Putamen (tissue), 1 donor: ENCODE measurements around the gene VTA1.

Source experiments
- DNase-seq: peaks from one replicate; pipeline ENCODE4 v3.0.0-alpha.2; 2016; ENCODE audit warnings: low spot score

VTA1 gene

GRCh38 chr6:142266060-142266459, 119.0 kb downstream of the VTA1 start:
- no peak for DNase-seq

GRCh38 chr6:142271476-142271875, 124.4 kb downstream of the VTA1 start:
- no peak for DNase-seq
